H1 (cell line): ENCODE results near the gene RNF4. TPM values are rescaled to one million over a fixed set of nuclear protein-coding genes. Genes with fewer than 3 reads are reported as not detected.

Experiments
- CTCF ChIA-PET: fragments of 300-600 bp; sonication (Branson Sonifier 250); formaldehyde crosslinking; loops from one replicate; lab custom pipeline; 2021; ENCODE audit not compliant: partially characterized antibody; lab: Charles Lee
- POLR2A ChIA-PET: fragments of 300-600 bp; sonication (Branson Sonifier 250); formaldehyde crosslinking; loops from one replicate; lab custom pipeline; 2021; ENCODE audit warnings: inconsistent platforms; ENCODE audit not compliant: partially characterized antibody; lab: Charles Lee
- DNase-seq, 2 experiments: peaks; one replicate each; pipeline versions ENCODE4 v3.0.0 to v3.0.0-alpha.2; 2010 to 2022; ENCODE audit warnings: low spot score in 2 of 2, low read depth in 1 of 2, mixed read lengths in 1 of 2
- FAIRE-seq: peaks from 2 replicates; lab custom pipeline; 2011; peaks lifted over from hg19 to GRCh38; lab: Jason Lieb, UNC
- H2AFZ ChIP-seq: 2 replicates; pipeline ENCODE4 v1.8.1; 2012; ENCODE audit warnings: low read length, inconsistent platforms
- H2AK5ac ChIP-seq: 2 replicates; pipeline ENCODE4 v1.6.1; 2013; ENCODE audit warnings: low read depth, low read length
- H2BK120ac ChIP-seq: replicated peaks from 2 replicates; pipeline ENCODE3; 2013; ENCODE audit warnings: low read depth, low read length, inconsistent platforms
- H2BK12ac ChIP-seq: 2 replicates; pipeline ENCODE4 v1.6.1; 2013; ENCODE audit warnings: low read depth, low read length
- H2BK15ac ChIP-seq: 2 replicates; pipeline ENCODE4 v1.6.1; 2013; ENCODE audit warnings: low read length
- H2BK20ac ChIP-seq: 2 replicates; pipeline ENCODE4 v1.6.1; 2013; ENCODE audit warnings: low read length
- H2BK5ac ChIP-seq: 2 replicates; pipeline ENCODE4 v1.6.1; 2013; ENCODE audit warnings: low read depth, low read length
- H3K14ac ChIP-seq: 2 replicates; pipeline ENCODE4 v1.6.1; 2013; ENCODE audit warnings: inconsistent platforms; ENCODE audit not compliant: insufficient read length
- H3K18ac ChIP-seq: 2 replicates; pipeline ENCODE4 v1.6.1; 2013; ENCODE audit warnings: low read length; ENCODE audit errors: extremely low read depth
- H3K23ac ChIP-seq: 2 replicates; pipeline ENCODE4 v1.6.1; 2013; ENCODE audit warnings: inconsistent platforms; ENCODE audit not compliant: insufficient read length
- H3K23me2 ChIP-seq: 2 replicates; pipeline ENCODE4 v1.6.1; 2013; ENCODE audit warnings: low read depth, low read length
- H3K27ac ChIP-seq: 2 replicates; pipeline ENCODE4 v1.6.1; 2011; ENCODE audit warnings: low read depth, low read length, inconsistent platforms
- H3K27me3 ChIP-seq, 4 experiments: replicated peaks in 1 of 4; 1 replicate in 1 of 4; 2 replicates in 3 of 4; pipeline versions ENCODE4 v1.6.1 to v1.8.1; 2011 to 2013; ENCODE audit warnings: low read length in 3 of 4, mild to moderate bottlenecking in 3 of 4, inconsistent platforms in 2 of 4, mixed read lengths in 2 of 4, moderate library complexity in 1 of 4; ENCODE audit not compliant: control insufficient read depth in 3 of 4, insufficient read depth in 3 of 4; ENCODE audit errors: extremely low read depth in 1 of 4
- H3K36me3 ChIP-seq, 4 experiments: 2 replicates each; pipeline versions ENCODE4 v1.6.1 to v1.8.1; 2011 to 2013; ENCODE audit warnings: mild to moderate bottlenecking in 4 of 4, low read length in 3 of 4, moderate library complexity in 2 of 4, control low read depth in 1 of 4, inconsistent platforms in 1 of 4; ENCODE audit not compliant: insufficient read depth in 4 of 4, control insufficient read depth in 2 of 4
- H3K4ac ChIP-seq: replicated peaks from 2 replicates; pipeline ENCODE3; 2013; ENCODE audit warnings: low read length, low read depth, mixed read lengths, inconsistent platforms; ENCODE audit not compliant: insufficient read length
- H3K4me1 ChIP-seq, 4 experiments: replicated peaks in 1 of 4; 1 replicate in 1 of 4; 2 replicates in 3 of 4; pipeline versions ENCODE4 v1.6.1 to v1.8.1; 2011 to 2013; ENCODE audit warnings: low read length in 3 of 4, inconsistent platforms in 2 of 4, mixed read lengths in 1 of 4; ENCODE audit not compliant: insufficient read depth in 4 of 4, control insufficient read depth in 3 of 4
- H3K4me2 ChIP-seq, 2 experiments: 2 replicates each; pipeline versions ENCODE4 v1.6.1 to v1.8.1; 2011 to 2013; ENCODE audit warnings: low read depth in 2 of 2, low read length in 2 of 2, control low read depth in 1 of 2, inconsistent platforms in 1 of 2, mild to moderate bottlenecking in 1 of 2; ENCODE audit not compliant: insufficient read depth in 1 of 2
- H3K4me3 ChIP-seq, 4 experiments: fragments of 200-600, 300-600 bp in 1 of 4; sonication (generic), shearing (Covaris generic), sonication (Bioruptor Twin) in 1 of 4; 2 replicates each; pipeline versions ENCODE4 v1.5.1 to v1.8.1; 2011 to 2016; ENCODE audit warnings: low read length in 4 of 4, low read depth in 3 of 4, control low read depth in 2 of 4, inconsistent platforms in 2 of 4, mild to moderate bottlenecking in 2 of 4, mixed read lengths in 1 of 4, moderate library complexity in 1 of 4; ENCODE audit not compliant: insufficient read depth in 2 of 4; ENCODE audit errors: extremely low read depth in 1 of 4
- H3K56ac ChIP-seq: replicated peaks from 2 replicates; pipeline ENCODE3; 2013; ENCODE audit warnings: low read depth, mild to moderate bottlenecking, mixed read lengths, low read length, inconsistent platforms; ENCODE audit not compliant: insufficient read length
- H3K79me1 ChIP-seq: 2 replicates; pipeline ENCODE4 v1.6.1; 2013; ENCODE audit warnings: low read depth, low read length, control low read depth
- H3K79me2 ChIP-seq, 2 experiments: 2 replicates each; pipeline versions ENCODE4 v1.6.1 to v1.8.1; 2012 to 2013; ENCODE audit warnings: low read length in 2 of 2, mild to moderate bottlenecking in 2 of 2, inconsistent platforms in 1 of 2; ENCODE audit not compliant: insufficient read depth in 2 of 2, control insufficient read depth in 1 of 2
- H3K9ac ChIP-seq, 4 experiments: replicated peaks in 1 of 4; 1 replicate in 1 of 4; 2 replicates in 3 of 4; pipeline versions ENCODE4 v1.6.1 to v1.8.1; 2011 to 2013; ENCODE audit warnings: low read depth in 3 of 4, low read length in 3 of 4, control low read depth in 2 of 4, mild to moderate bottlenecking in 2 of 4, moderate library complexity in 2 of 4, inconsistent platforms in 1 of 4; ENCODE audit errors: extremely low read depth in 1 of 4
- H3K9me3 ChIP-seq, 2 experiments: 2 replicates each; pipeline versions ENCODE4 v1.6.1 to v1.8.1; 2012 to 2013; ENCODE audit warnings: mild to moderate bottlenecking in 2 of 2, moderate library complexity in 2 of 2, control low read depth in 1 of 2, inconsistent platforms in 1 of 2, low read depth in 1 of 2, low read length in 1 of 2, mixed read lengths in 1 of 2; ENCODE audit not compliant: insufficient read depth in 2 of 2
- H4K20me1 ChIP-seq, 2 experiments: replicated peaks in 1 of 2; 2 replicates each; pipeline versions ENCODE3 to v1.8.1; 2011 to 2013; ENCODE audit warnings: inconsistent platforms in 2 of 2, low read length in 2 of 2, mild to moderate bottlenecking in 1 of 2; ENCODE audit not compliant: insufficient read depth in 2 of 2, control insufficient read depth in 1 of 2
- H4K5ac ChIP-seq: 2 replicates; pipeline ENCODE4 v1.6.1; 2013; ENCODE audit warnings: low read length, low read depth, mixed read lengths, inconsistent platforms; ENCODE audit not compliant: insufficient read length
- H4K8ac ChIP-seq: 2 replicates; pipeline ENCODE4 v1.8.0; 2013; ENCODE audit warnings: mild to moderate bottlenecking, moderate library complexity, low read length, inconsistent platforms; ENCODE audit not compliant: insufficient read depth; ENCODE audit errors: extremely low read depth
- H4K91ac ChIP-seq: replicated peaks from 2 replicates; pipeline ENCODE3; 2013; ENCODE audit warnings: low read length, mixed read lengths, inconsistent platforms; ENCODE audit not compliant: insufficient read length
- BRCA1 ChIP-seq: IDR thresholded peaks from 2 replicates; pipeline ENCODE4 v1.6.1; 2012; ENCODE audit warnings: low read depth, low read length, improper control_type of control experiment
- SUZ12 ChIP-seq: fragments of 200-600 bp; sonication (generic); IDR thresholded peaks from 2 replicates; pipeline ENCODE4 v1.6.1; 2012; ENCODE audit warnings: mild to moderate bottlenecking, inconsistent platforms, low read length, moderate library complexity, mixed read lengths
- WGBS, 2 experiments: shearing (Covaris generic) in 1 of 2; methylation state at CpG; one replicate each; pipeline versions ENCODE4 v1.1.6 to v1.1.7; 2013 to 2015; ENCODE audit warnings: low lambda C conversion rate in 2 of 2, mixed read lengths in 2 of 2, inconsistent platforms in 1 of 2, low coverage in 1 of 2, missing lambda C conversion rate in 1 of 2; ENCODE audit not compliant: insufficient replicate concordance in 2 of 2, insufficient coverage in 1 of 2, insufficient read length in 1 of 2; ENCODE audit errors: extremely low coverage in 1 of 2, missing lambda C conversion rate in 1 of 2; 5-methylcytosine and 5-hydroxymethylcytosine counted together
- polyA plus RNA-seq, 7 experiments: library from polyadenylated mRNA; depleted of rRNA in 3 of 7; stranded (reverse) in 5 of 7; unstranded in 2 of 7; fragments of >200 nt in 5 of 7; fragments of 200-250 nt in 2 of 7; gene quantifications; 1 replicate in 5 of 7; 2 replicates in 1 of 7; 4 replicates in 1 of 7; pipeline versions ENCODE4 v1.2.1 to v1.2.3, GENCODE V29; 2011 to 2013; ENCODE audit warnings: missing spikeins in 2 of 7, mixed read lengths in 2 of 7
- total RNA-seq: library from RNA; stranded (reverse); fragmentation: NEBNext Ultra II Directional; extraction: Animal tissue kit (Norgen Biotek cat#: 25700); gene quantifications from 2 replicates; pipeline ENCODE4 v1.2.1, GENCODE V29; 2021

The RNF4 gene
- total and polyA plus RNA-seq, 2 of the 8 experiments (the other 6 are each of a cell fraction or from before 2014, with no cell fraction given) = 68.2 to 78.9 TPM

- H3K23ac ChIP-seq = no peak overlapping the region
- H3K9me3 ChIP-seq = no peaks in the 10 kb centered on the region
- no peak overlapping the region for H3K18ac ChIP-seq
- H3K56ac ChIP-seq = no peak overlapping the region
- H3K14ac ChIP-seq = no peak overlapping the region
- no peak overlapping the region for H3K4me3 ChIP-seq
- H4K20me1 ChIP-seq = peaks cover 10 to 26% of the 10 kb centered on the region in 2 experiments
- DNase-seq (no peak), FAIRE-seq (no peak)
- ChIA-PET POLR2A (no interaction called here), CTCF (interaction anchor here (0.6 kb wide), 1 partner anchor 302 kb away, joined by 3 read pairs; no protein-coding TSS in a partner anchor)
- H2AK5ac ChIP-seq = no peak overlapping the region
- no peak overlapping the region for H4K8ac ChIP-seq
- H3K23me2 ChIP-seq = no peaks in the 10 kb centered on the region
- H3K79me1 ChIP-seq = peaks cover 13% of the 10 kb centered on the region
- H3K27ac ChIP-seq = no peak overlapping the region
- H2BK120ac ChIP-seq = no peak overlapping the region
- no peak overlapping the region for H3K4ac ChIP-seq
- H3K79me2 ChIP-seq = peaks cover 5 to 36% of the 10 kb centered on the region in 2 experiments; a peak in 3 of 4 replicates
- no peak overlapping the region for H3K4me2 ChIP-seq
- H3K9ac ChIP-seq = no peak overlapping the region
- H2BK20ac ChIP-seq = no peak overlapping the region
- H4K5ac ChIP-seq = no peak overlapping the region
- H2BK5ac ChIP-seq = no peak overlapping the region
- no peaks in the 10 kb centered on the region for H3K27me3 ChIP-seq
- H3K4me1 ChIP-seq = no peaks in the 10 kb centered on the region
- H2BK12ac ChIP-seq = no peak overlapping the region
- peaks cover 23 to 81% (median 53%) of the 10 kb centered on the region in 4 experiments for H3K36me3 ChIP-seq
- H4K91ac ChIP-seq = no peak overlapping the region
- no peak overlapping the region for H2BK15ac ChIP-seq
- 94% methylated on average over 9 of the region's 9 CpGs; no CpG with 5 or more reads in 1 of the 2 experiments for WGBS, 2 experiments
- H2AFZ ChIP-seq = no peak overlapping the region
- TF ChIP-seq SUZ12 (no peak), BRCA1 (no peak)
Observed at GRCh38 chr4:2497931-2498330, 29.0 kb downstream of the RNF4 start.
